Measurements from ENCODE around the gene ENPP3.

The ENPP3 gene

DNA sequence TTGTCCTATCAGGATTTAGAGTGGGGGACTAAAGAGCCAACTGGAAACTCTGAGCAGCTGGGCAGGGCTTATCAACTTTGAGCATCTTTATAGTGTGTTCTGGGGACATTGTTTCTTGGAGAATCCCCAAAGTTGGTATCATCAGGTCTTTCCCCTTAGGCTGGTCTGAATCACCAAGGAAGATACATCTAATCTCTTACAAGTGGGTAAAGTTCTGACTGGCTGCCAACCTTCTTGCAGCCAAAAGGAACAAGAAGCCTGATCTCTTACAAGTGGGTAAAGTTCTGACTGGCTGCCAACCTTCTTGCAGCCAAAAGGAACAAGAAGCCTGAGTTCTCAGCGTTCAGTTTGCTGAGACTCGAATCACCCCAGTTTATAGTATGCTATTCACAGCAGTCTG is 7.5 kb upstream of the ENPP3 start:
- Histone ChIP-seq H4K20me1 (ENCODE audit: insufficient read depth) (no peaks in the 10 kb centered on the region), H3K9ac (no peak overlapping the region), H3K4me1 (ENCODE audit: low read depth, poor library complexity, severe bottlenecking) (peaks cover 20% of the 10 kb centered on the region), H3K27me3 (ENCODE audit: insufficient read depth, low read depth) (no peaks in the 10 kb centered on the region), H3K4me3 (IDR thresholded peaks at IDR 0.05; ENCODE audit: insufficient read depth, low read depth, low read length) (no peak overlapping the region), H3K4me2 (no peak overlapping the region), H2AFZ (ENCODE audit: low read depth) (no peak overlapping the region), H3K79me2 (ENCODE audit: insufficient read depth, low read depth) (peaks cover 16% of the 10 kb centered on the region; the same call in 1 of the 2 replicates), H3K36me3 (ENCODE audit: insufficient read depth) (no peaks in the 10 kb centered on the region), H3K27ac (no peak overlapping the region)
- TF ChIP-seq, protein P1, sequence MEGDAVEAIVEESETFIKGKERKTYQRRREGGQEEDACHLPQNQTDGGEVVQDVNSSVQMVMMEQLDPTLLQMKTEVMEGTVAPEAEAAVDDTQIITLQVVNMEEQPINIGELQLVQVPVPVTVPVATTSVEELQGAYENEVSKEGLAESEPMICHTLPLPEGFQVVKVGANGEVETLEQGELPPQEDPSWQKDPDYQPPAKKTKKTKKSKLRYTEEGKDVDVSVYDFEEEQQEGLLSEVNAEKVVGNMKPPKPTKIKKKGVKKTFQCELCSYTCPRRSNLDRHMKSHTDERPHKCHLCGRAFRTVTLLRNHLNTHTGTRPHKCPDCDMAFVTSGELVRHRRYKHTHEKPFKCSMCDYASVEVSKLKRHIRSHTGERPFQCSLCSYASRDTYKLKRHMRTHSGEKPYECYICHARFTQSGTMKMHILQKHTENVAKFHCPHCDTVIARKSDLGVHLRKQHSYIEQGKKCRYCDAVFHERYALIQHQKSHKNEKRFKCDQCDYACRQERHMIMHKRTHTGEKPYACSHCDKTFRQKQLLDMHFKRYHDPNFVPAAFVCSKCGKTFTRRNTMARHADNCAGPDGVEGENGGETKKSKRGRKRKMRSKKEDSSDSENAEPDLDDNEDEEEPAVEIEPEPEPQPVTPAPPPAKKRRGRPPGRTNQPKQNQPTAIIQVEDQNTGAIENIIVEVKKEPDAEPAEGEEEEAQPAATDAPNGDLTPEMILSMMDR (conservative IDR thresholded peaks at IDR 0.05; ENCODE audit: low read depth, low read length), result no peak

DNA sequence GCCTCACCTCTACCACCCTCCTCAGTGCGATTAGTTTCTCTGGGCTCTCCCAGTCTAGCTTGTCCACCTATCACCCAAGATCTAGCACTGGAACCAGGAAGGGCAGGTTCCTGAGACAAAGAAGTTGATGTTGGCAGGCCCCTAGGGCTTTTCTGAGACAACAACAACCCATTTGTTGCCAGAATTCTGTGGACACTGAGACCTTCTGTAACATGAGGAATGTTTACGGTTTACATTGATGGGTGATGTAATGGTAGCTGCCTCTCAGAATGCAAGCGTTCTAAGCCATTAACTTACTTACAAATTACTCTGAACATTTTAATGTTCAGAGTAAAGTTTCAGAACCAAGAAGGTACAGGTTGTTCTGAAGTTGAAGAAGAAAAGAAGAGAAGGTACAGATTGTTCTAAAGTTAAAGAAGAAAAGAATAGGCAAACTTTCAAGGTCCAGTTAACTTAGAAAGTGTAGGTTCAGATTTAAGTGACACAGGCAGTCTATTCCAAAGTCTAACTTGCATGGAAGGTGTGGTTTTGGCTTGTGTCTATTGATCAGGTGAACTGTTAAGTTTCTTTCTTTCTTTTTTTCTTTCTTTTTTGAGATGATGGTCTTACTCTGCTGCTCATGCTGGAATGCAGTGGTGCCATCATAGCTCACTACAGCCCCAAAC is 5.3 kb upstream of the ENPP3 start:
- Histone ChIP-seq H3K9ac (no peak overlapping the region), H3K27ac (no peak overlapping the region), H3K4me1 (ENCODE audit: low read depth, poor library complexity, severe bottlenecking) (peaks cover 13% of the 10 kb centered on the region), H4K20me1 (ENCODE audit: insufficient read depth) (no peaks in the 10 kb centered on the region), H3K79me2 (ENCODE audit: insufficient read depth, low read depth) (peaks cover 9% of the 10 kb centered on the region; the same call in 1 of the 2 replicates), H3K4me2 (no peak overlapping the region), H2AFZ (ENCODE audit: low read depth) (no peak overlapping the region), H3K4me3 (IDR thresholded peaks at IDR 0.05; ENCODE audit: insufficient read depth, low read depth, low read length) (no peak overlapping the region), H3K36me3 (ENCODE audit: insufficient read depth) (no peaks in the 10 kb centered on the region), H3K27me3 (ENCODE audit: insufficient read depth, low read depth) (no peaks in the 10 kb centered on the region)
- TF ChIP-seq, protein P1 (conservative IDR thresholded peaks at IDR 0.05; ENCODE audit: low read depth, low read length), result no peak

DNA sequence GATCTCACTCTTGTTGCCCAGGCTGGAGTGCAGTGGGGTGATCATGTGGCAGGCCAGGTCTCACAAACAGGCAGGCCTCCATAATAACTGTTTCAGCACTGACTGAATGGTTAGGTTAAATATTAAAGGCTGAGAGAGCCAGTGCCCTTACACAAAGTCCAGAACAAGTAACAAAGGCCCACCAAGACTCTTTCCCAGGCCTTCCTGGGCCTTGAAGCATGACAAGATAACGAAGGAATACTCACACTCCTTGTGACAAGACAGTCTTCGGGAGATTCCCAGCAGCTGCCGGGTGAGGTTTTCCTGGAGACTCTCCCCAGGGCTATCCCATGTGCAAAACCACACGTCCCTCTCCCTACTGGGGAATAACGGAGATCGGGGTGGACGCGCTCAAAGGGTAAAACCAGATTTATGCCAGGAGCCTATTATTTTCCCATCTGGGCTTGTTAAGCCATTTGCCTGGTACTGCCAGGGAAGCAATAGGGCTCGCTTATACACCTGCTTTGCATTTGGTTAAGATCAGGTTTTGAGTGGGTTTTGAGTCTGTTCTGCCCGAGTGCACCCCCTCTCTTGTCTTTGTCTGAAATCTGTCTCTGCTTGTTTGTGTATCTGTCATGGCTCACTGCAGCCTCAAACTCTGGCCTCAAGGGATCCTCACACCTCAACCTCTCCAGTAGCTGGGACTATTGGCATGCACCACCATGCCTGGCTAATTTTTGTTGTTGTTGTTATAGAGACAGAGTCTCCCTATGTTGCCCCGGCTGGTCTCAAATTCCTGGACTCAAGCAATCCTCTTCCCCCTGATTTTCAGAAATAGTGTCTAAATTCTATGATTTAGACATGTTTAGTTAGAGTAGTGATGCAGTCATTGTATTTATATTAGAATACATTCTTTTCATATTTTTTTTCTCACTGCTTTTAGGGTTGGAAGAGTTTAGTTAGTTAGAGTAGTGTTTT is 1.4 kb upstream of the ENPP3 start:
- Histone ChIP-seq H3K4me1 (ENCODE audit: low read depth, poor library complexity, severe bottlenecking) (peaks cover 20% of the 10 kb centered on the region), H2AFZ (ENCODE audit: low read depth) (no peak overlapping the region), H3K27ac (no peak overlapping the region), H3K36me3 (ENCODE audit: insufficient read depth) (no peaks in the 10 kb centered on the region), H3K4me2 (no peak overlapping the region), H3K4me3 (IDR thresholded peaks at IDR 0.05; ENCODE audit: insufficient read depth, low read depth, low read length) (no peak overlapping the region), H3K27me3 (ENCODE audit: insufficient read depth, low read depth) (no peaks in the 10 kb centered on the region), H3K79me2 (ENCODE audit: insufficient read depth, low read depth) (no peaks in the 10 kb centered on the region), H3K9ac (no peak overlapping the region), H4K20me1 (ENCODE audit: insufficient read depth) (no peaks in the 10 kb centered on the region)
- TF ChIP-seq, protein P1 (conservative IDR thresholded peaks at IDR 0.05; ENCODE audit: low read depth, low read length), result no peak

DNA sequence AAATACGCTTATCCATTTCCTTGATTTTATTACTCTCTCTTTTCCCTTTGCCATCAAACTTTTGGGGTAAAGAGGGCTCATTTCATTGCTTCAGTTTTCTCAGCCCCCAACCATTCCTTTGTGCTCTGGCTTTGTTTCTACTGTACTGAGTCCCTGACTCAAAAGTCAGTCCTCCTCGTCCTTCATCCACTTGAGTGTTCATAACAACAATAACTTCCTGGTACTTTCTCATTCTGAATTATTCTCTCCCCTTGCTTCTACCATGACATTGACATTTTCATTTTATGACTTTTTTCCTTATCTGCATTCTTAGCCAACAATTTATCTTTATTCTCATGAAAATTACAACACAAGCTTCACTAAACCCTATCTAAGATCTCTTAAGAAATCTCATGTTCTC is 911 bp downstream of the ENPP3 start:
- Histone ChIP-seq H3K79me2 (ENCODE audit: insufficient read depth, low read depth) (no peaks in the 10 kb centered on the region), H3K9ac (no peak overlapping the region), H3K4me1 (ENCODE audit: low read depth, poor library complexity, severe bottlenecking) (peaks cover 29% of the 10 kb centered on the region), H3K4me2 (no peak overlapping the region), H2AFZ (ENCODE audit: low read depth) (no peak overlapping the region), H4K20me1 (ENCODE audit: insufficient read depth) (no peaks in the 10 kb centered on the region), H3K27me3 (ENCODE audit: insufficient read depth, low read depth) (no peaks in the 10 kb centered on the region), H3K4me3 (IDR thresholded peaks at IDR 0.05; ENCODE audit: insufficient read depth, low read depth, low read length) (no peak overlapping the region), H3K27ac (no peak overlapping the region), H3K36me3 (ENCODE audit: insufficient read depth) (no peaks in the 10 kb centered on the region)
- TF ChIP-seq, protein P1 (conservative IDR thresholded peaks at IDR 0.05; ENCODE audit: low read depth, low read length), result no peak
